Muscle of arm (tissue), 12 donors: Measurements from ENCODE around the gene HIC1. TPM values are rescaled to one million over a fixed set of nuclear protein-coding genes. Genes with fewer than 3 reads are reported as not detected.

Experiments
- DNase-seq: peaks from one replicate; pipeline ENCODE4 v3.0.0-alpha.2; 2013
- polyA plus RNA-seq, 12 donors: library from polyadenylated mRNA; unstranded; fragments of 120-200 nt; gene quantifications; one replicate each; pipeline ENCODE4 v1.2.1, GENCODE V29; 2013; ENCODE audit not compliant: insufficient read length in 12 of 12

HIC1 gene
- polyA plus RNA-seq, 12 donors = 16.3 to 77.6 (median 22.9) TPM; not detected in 1

- no peak for DNase-seq
These were observed 31.0 kb upstream of the HIC1 start for GRCh38 chr17:2023692-2024571.

GRCh38 chr17:2024572-2025219 is 30.2 kb upstream of the HIC1 start:
- DNase-seq = no peak

- DNase-seq = no peak
These were observed 29.7 kb upstream of the HIC1 start, which contains the start of gene RTN4RL1 for GRCh38 chr17:2025220-2025621. Gene RTN4RL1, minus strand, starts transcription at chr17:2025334. Its CDS starts 469 bp downstream, at chr17:2024865.

- no peak for DNase-seq
These were observed 29.1 kb upstream of the HIC1 start for GRCh38 chr17:2025622-2026309.

- no peak for DNase-seq
These were observed 27.2 kb upstream of the HIC1 start for GRCh38 chr17:2027528-2028233.

GRCh38 chr17:2028234-2028614 is 26.7 kb upstream of the HIC1 start:
- no peak for DNase-seq

- DNase-seq = no peak
These were observed 26.2 kb upstream of the HIC1 start for GRCh38 chr17:2028737-2029136.

GRCh38 chr17:2029911-2030778 is 24.8 kb upstream of the HIC1 start, which contains the start of gene DPH1:
Gene DPH1, plus strand, starts transcription at chr17:2030153. Its CDS starts 17 bp downstream, at chr17:2030170.
- peak; percentile 83 for DNase-seq

GRCh38 chr17:2030779-2031163 is 24.1 kb upstream of the HIC1 start:
- no peak for DNase-seq

GRCh38 chr17:2033153-2033552 is 21.8 kb upstream of the HIC1 start:
- DNase-seq = no peak

- DNase-seq = no peak
These were observed 20.7 kb upstream of the HIC1 start for GRCh38 chr17:2034157-2034556.

GRCh38 chr17:2034806-2035540 is 19.9 kb upstream of the HIC1 start:
- DNase-seq = no peak

- no peak for DNase-seq
These were observed 19.1 kb upstream of the HIC1 start for GRCh38 chr17:2035541-2036488.

- no peak for DNase-seq
These were observed 17.7 kb upstream of the HIC1 start for GRCh38 chr17:2037155-2037554.

GRCh38 chr17:2040219-2040827 is 14.6 kb upstream of the HIC1 start:
- no peak for DNase-seq

GRCh38 chr17:2040942-2041560 is 13.9 kb upstream of the HIC1 start:
- no peak for DNase-seq

GRCh38 chr17:2041561-2042389 is 13.1 kb upstream of the HIC1 start, which contains the start of gene OVCA2:
Gene OVCA2, plus strand, starts transcription at chr17:2042022. Its CDS starts 26 bp downstream, at chr17:2042048.
- DNase-seq = peak; percentile 95
